ENCODE measurements around the gene SUMF1.

DNA sequence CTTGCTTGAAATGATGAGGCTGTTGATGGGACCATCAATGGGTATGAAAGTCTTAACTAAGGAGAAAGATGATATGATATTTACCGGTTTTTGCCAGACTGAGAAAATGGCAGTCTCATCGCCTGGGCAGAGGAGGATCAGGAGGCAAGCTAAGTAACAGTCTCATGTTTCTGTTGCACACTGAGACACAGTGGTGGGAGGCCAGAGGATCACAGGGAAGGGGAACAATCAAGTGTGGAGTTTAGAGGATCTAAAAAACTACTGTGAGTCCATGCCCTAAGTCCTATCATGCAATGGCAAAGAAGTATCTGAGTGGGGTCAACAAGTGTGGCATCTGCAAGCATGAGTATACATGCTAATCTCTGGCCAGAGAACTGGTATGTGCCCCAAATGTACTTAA, 62.2 kb downstream of the SUMF1 start:
- TF ChIP-seq POLR2AphosphoS5 (IDR thresholded peaks at IDR 0.05; ENCODE audit: low read depth, low read length), result no peak
- no peak for TF ChIP-seq POLR2A (IDR thresholded peaks at IDR 0.05; ENCODE audit: low read depth, low read length)
